Sigmoid colon (tissue), 7 donors: ENCODE data around the gene APOLD1. TPM values are rescaled to one million over a fixed set of nuclear protein-coding genes. Genes with fewer than 3 reads are reported as not detected.

ENCODE experiments used
- DNase-seq: peaks from one replicate; pipeline ENCODE4 v3.0.0-alpha.2; 2019
- H3K27ac ChIP-seq, 4 donors: fragments of 200-600 bp; sonication (generic); one replicate each; pipeline ENCODE4 v1.5.1; 2016 to 2019; ENCODE audit warnings: mild to moderate bottlenecking in 1 of 4
- H3K27me3 ChIP-seq, 3 donors: fragments of 200-600 bp; sonication (generic); one replicate each; pipeline ENCODE4 v1.5.1; 2019; ENCODE audit warnings: mild to moderate bottlenecking in 1 of 3
- H3K36me3 ChIP-seq, 4 donors: fragments of 200-600 bp; sonication (generic); one replicate each; pipeline ENCODE4 v1.5.1; 2016 to 2019
- H3K4me1 ChIP-seq, 4 donors: fragments of 200-600 bp; sonication (generic); one replicate each; pipeline ENCODE4 v1.5.1; 2017 to 2019
- H3K4me3 ChIP-seq, 4 donors: fragments of 200-600 bp; sonication (generic); one replicate each; pipeline ENCODE4 v1.5.1; 2017 to 2019; ENCODE audit warnings: mild to moderate bottlenecking in 2 of 4, moderate library complexity in 1 of 4
- H3K9me3 ChIP-seq, 4 donors: fragments of 200-600 bp in 3 of 4; sonication (generic) in 3 of 4; one replicate each; pipeline versions ENCODE4 v1.5.1 to v1.6.1; 2013 to 2019
- CTCF ChIP-seq, 4 experiments: fragments of 450-650 bp in 3 of 4; fragments of 200-600 bp in 1 of 4; IDR thresholded peaks; one replicate each; pipeline ENCODE4 v1.5.1; 2016 to 2019; ENCODE audit warnings: antibody characterized with exemption in 4 of 4, mild to moderate bottlenecking in 3 of 4, moderate library complexity in 2 of 4
- EP300 ChIP-seq, 4 donors: sonication (generic); formaldehyde crosslinking; IDR thresholded peaks; one replicate each; pipeline ENCODE4 v1.6.1; 2017; ENCODE audit warnings: antibody characterized with exemption in 4 of 4
- POLR2A ChIP-seq, 2 donors: fragments of 450-650 bp; IDR thresholded peaks; one replicate each; pipeline ENCODE4 v1.6.1; 2016; ENCODE audit warnings: antibody characterized with exemption in 2 of 2, mild to moderate bottlenecking in 2 of 2, moderate library complexity in 2 of 2
- POLR2AphosphoS5 ChIP-seq, 4 donors: sonication (generic); formaldehyde crosslinking; IDR thresholded peaks; one replicate each; pipeline ENCODE4 v1.6.1; 2017; ENCODE audit warnings: antibody characterized with exemption in 4 of 4
- WGBS, 2 donors: extraction: QIAGEN DNeasy Blood & Tissue Kit; methylation state at CpG; one replicate each; pipeline ENCODE4 v1.1.7; 2013; 5-methylcytosine and 5-hydroxymethylcytosine counted together
- intact Hi-C: fragments of 100-400 bp; cut with DNase I; formaldehyde crosslinking; loops from one replicate; pipeline ENCODE4 v1.15.1; 2023
- polyA plus RNA-seq, 3 donors: library from polyadenylated mRNA; stranded (reverse); fragments of 200-250 nt; gene quantifications; one replicate each; pipeline ENCODE4 v1.2.3, GENCODE V29; 2013
- total RNA-seq, 4 donors: library from RNA; depleted of rRNA; stranded (reverse); fragments of >200 nt; gene quantifications; one replicate each; pipeline ENCODE4 v1.1.0, GENCODE V29; 2016
- donor health status: healthy with polysubstance abuse.
- donor health status: Bipolar disorder and iron deficiency.
- donor health status: healthy.

APOLD1 gene
- total and polyA plus RNA-seq, 7 donors, result 0.46 to 24.8 (median 13.9) TPM

GRCh38 chr12:12744546-12745305 lies 40.7 kb upstream of the APOLD1 start:
- intact Hi-C loops, result no loop called here
- Histone ChIP-seq H3K4me3 (no peak overlapping the region), H3K9me3 (no peaks in the 10 kb centered on the region), H3K4me1 (peaks cover 0 to 16% (median 3%) of the 10 kb centered on the region in 4 donors), H3K27me3 (no peaks in the 10 kb centered on the region), H3K27ac (no peak overlapping the region), H3K36me3 (no peaks in the 10 kb centered on the region)
- DNase-seq, result no peak
- WGBS, 2 donors, result 23 to 74% methylated on average over 8 of the region's 8 CpGs
- TF ChIP-seq CTCF (IDR thresholded peaks at IDR 0.05) (no peak), POLR2AphosphoS5 (IDR thresholded peaks at IDR 0.05) (no peak), EP300 (IDR thresholded peaks at IDR 0.05) (no peak), POLR2A (IDR thresholded peaks at IDR 0.05) (no peak)

GRCh38 chr12:12745576-12746211 lies 39.8 kb upstream of the APOLD1 start:
- WGBS, 2 donors, result 75 to 88% methylated on average over 7 of the region's 7 CpGs
- no peak overlapping the region for H3K4me3 ChIP-seq
- intact Hi-C loops, result no loop called here
- no peaks in the 10 kb centered on the region for H3K9me3 ChIP-seq
- no peaks in the 10 kb centered on the region for H3K36me3 ChIP-seq
- no peak for DNase-seq
- no peaks in the 10 kb centered on the region for H3K27me3 ChIP-seq
- H3K27ac ChIP-seq, result no peak overlapping the region
- no peak for TF ChIP-seq POLR2A (IDR thresholded peaks at IDR 0.05)
- no peak for TF ChIP-seq POLR2AphosphoS5 (IDR thresholded peaks at IDR 0.05)
- no peak for TF ChIP-seq EP300 (IDR thresholded peaks at IDR 0.05)
- no peak for TF ChIP-seq CTCF (IDR thresholded peaks at IDR 0.05)
- peaks cover 0 to 16% (median 3%) of the 10 kb centered on the region in 4 donors for H3K4me1 ChIP-seq

- H3K27me3 ChIP-seq, result no peaks in the 10 kb centered on the region
- no peak overlapping the region for H3K4me3 ChIP-seq
- no peak overlapping the region for H3K27ac ChIP-seq
- 47 to 78% methylated on average over 3 of the region's 3 CpGs for WGBS, 2 donors
- no peaks in the 10 kb centered on the region for H3K9me3 ChIP-seq
- no peak for TF ChIP-seq POLR2A (IDR thresholded peaks at IDR 0.05)
- TF ChIP-seq CTCF (IDR thresholded peaks at IDR 0.05), result no peak
- TF ChIP-seq EP300 (IDR thresholded peaks at IDR 0.05), result no peak
- TF ChIP-seq POLR2AphosphoS5 (IDR thresholded peaks at IDR 0.05), result no peak
- intact Hi-C loops, result no loop called here
- H3K36me3 ChIP-seq, result no peaks in the 10 kb centered on the region
- H3K4me1 ChIP-seq, result peaks cover 0 to 6% (median 0%) of the 10 kb centered on the region in 4 donors
- no peak for DNase-seq
Measured at GRCh38 chr12:12747278-12747677, 38.2 kb upstream of the APOLD1 start.

GRCh38 chr12:12748044-12748443 lies 37.4 kb upstream of the APOLD1 start:
- H3K9me3 ChIP-seq, result no peaks in the 10 kb centered on the region
- no peaks in the 10 kb centered on the region for H3K27me3 ChIP-seq
- H3K4me1 ChIP-seq, result peaks cover 0 to 6% (median 0%) of the 10 kb centered on the region in 4 donors
- no peak for DNase-seq
- intact Hi-C loops, result no loop called here
- WGBS, 2 donors, result 47 to 57% methylated on average over 3 of the region's 3 CpGs
- no peaks in the 10 kb centered on the region for H3K36me3 ChIP-seq
- TF ChIP-seq POLR2AphosphoS5 (IDR thresholded peaks at IDR 0.05) (no peak), POLR2A (IDR thresholded peaks at IDR 0.05) (no peak), CTCF (IDR thresholded peaks at IDR 0.05) (no peak), EP300 (IDR thresholded peaks at IDR 0.05) (no peak)
- H3K4me3 ChIP-seq, result no peak overlapping the region
- no peak overlapping the region for H3K27ac ChIP-seq
